Esophagus muscularis mucosa (tissue), 4 donors: ENCODE results near the gene CYTL1. TPM values are rescaled to one million over a fixed set of nuclear protein-coding genes. Genes with fewer than 3 reads are reported as not detected.

ENCODE experiments used
- DNase-seq: peaks from one replicate; pipeline ENCODE4 v3.0.0-alpha.2; 2017; ENCODE audit errors: extremely low spot score
- H3K27ac ChIP-seq, 4 donors: fragments of 200-600 bp; sonication (generic); replicated peaks in 1 of 4; 1 replicate in 3 of 4; 2 replicates in 1 of 4; pipeline ENCODE4 v1.5.1; 2016 to 2019; ENCODE audit warnings: mild to moderate bottlenecking in 1 of 4
- H3K27me3 ChIP-seq, 4 donors: fragments of 200-600 bp; sonication (generic); one replicate each; pipeline versions ENCODE4 v1.5.1 to v1.6.0; 2016 to 2019
- H3K36me3 ChIP-seq, 4 donors: fragments of 200-600 bp; sonication (generic); one replicate each; pipeline ENCODE4 v1.5.1; 2016 to 2019
- H3K4me1 ChIP-seq, 4 donors: fragments of 200-600 bp; sonication (generic); one replicate each; pipeline ENCODE4 v1.5.1; 2016 to 2019
- H3K4me3 ChIP-seq, 4 donors: fragments of 200-600 bp; sonication (generic); 1 replicate in 2 of 4; 2 replicates in 2 of 4; pipeline ENCODE4 v1.5.1; 2016 to 2019; ENCODE audit warnings: mild to moderate bottlenecking in 4 of 4, moderate library complexity in 1 of 4
- H3K9me3 ChIP-seq, 4 donors: fragments of 200-600 bp; sonication (generic); 1 replicate in 3 of 4; 2 replicates in 1 of 4; pipeline ENCODE4 v1.5.1; 2016 to 2019
- CTCF ChIP-seq, 3 experiments: fragments of 200-600 bp in 2 of 3; fragments of 450-650 bp in 1 of 3; sonication (generic) in 2 of 3; IDR thresholded peaks; one replicate each; pipeline ENCODE4 v1.5.1; 2017 to 2019; ENCODE audit warnings: antibody characterized with exemption in 3 of 3, mild to moderate bottlenecking in 2 of 3, moderate library complexity in 1 of 3
- EP300 ChIP-seq: sonication (generic); formaldehyde crosslinking; IDR thresholded peaks from one replicate; pipeline ENCODE4 v1.6.1; 2017; ENCODE audit warnings: antibody characterized with exemption
- POLR2A ChIP-seq: fragments of 450-650 bp; IDR thresholded peaks from one replicate; pipeline ENCODE4 v1.6.1; 2017; ENCODE audit warnings: antibody characterized with exemption, moderate library complexity, mild to moderate bottlenecking, low read depth
- POLR2AphosphoS5 ChIP-seq, 2 donors: sonication (generic); formaldehyde crosslinking; IDR thresholded peaks; one replicate each; pipeline ENCODE4 v1.6.1; 2017; ENCODE audit warnings: antibody characterized with exemption in 2 of 2
- WGBS: methylation state at CpG from one replicate; pipeline ENCODE4 v1.1.5; 2018; 5-methylcytosine and 5-hydroxymethylcytosine counted together
- intact Hi-C: fragments of 100-400 bp; cut with DNase I; formaldehyde crosslinking; loops from one replicate; pipeline ENCODE4 v1.15.1; 2023
- total RNA-seq, 4 donors: library from RNA; depleted of rRNA; stranded (reverse); fragments of >200 nt; gene quantifications; one replicate each; pipeline versions ENCODE4 v1.1.0 to v1.2.1, GENCODE V29; 2016

CYTL1 gene
- total RNA-seq, 4 donors from 2014 or later = 1.2 to 2.3 (median 2.0) TPM

- no peak overlapping the region for H3K27ac ChIP-seq
- intact Hi-C loops = no loop called here
- DNase-seq = no peak
- H3K36me3 ChIP-seq = no peaks in the 10 kb centered on the region
- H3K4me3 ChIP-seq = no peak overlapping the region
- H3K9me3 ChIP-seq = no peaks in the 10 kb centered on the region
- no peaks in the 10 kb centered on the region for H3K4me1 ChIP-seq
- no peak for TF ChIP-seq POLR2AphosphoS5 (IDR thresholded peaks at IDR 0.05)
- TF ChIP-seq POLR2A = no peak
- TF ChIP-seq EP300 = no peak
- no peak for TF ChIP-seq CTCF (IDR thresholded peaks at IDR 0.05)
- H3K27me3 ChIP-seq = no peaks in the 10 kb centered on the region
Observed at GRCh38 chr4:5027346-5027745, 8.1 kb upstream of the CYTL1 start.

GRCh38 chr4:5026371-5026770, 7.1 kb upstream of the CYTL1 start:
- H3K4me1 ChIP-seq = no peaks in the 10 kb centered on the region
- no peak for DNase-seq
- H3K27ac ChIP-seq = no peak overlapping the region
- no peaks in the 10 kb centered on the region for H3K27me3 ChIP-seq
- H3K9me3 ChIP-seq = no peaks in the 10 kb centered on the region
- H3K4me3 ChIP-seq = no peak overlapping the region
- WGBS = 74% methylated on average over 3 of the region's 3 CpGs
- TF ChIP-seq EP300 (no peak), POLR2A (no peak), CTCF (IDR thresholded peaks at IDR 0.05) (no peak), POLR2AphosphoS5 (IDR thresholded peaks at IDR 0.05) (no peak)
- H3K36me3 ChIP-seq = no peaks in the 10 kb centered on the region
- intact Hi-C loops = no loop called here

GRCh38 chr4:5024673-5025072, 5.4 kb upstream of the CYTL1 start:
- peaks cover 0 to 2% (median under 1%) of the 10 kb centered on the region in 4 donors for H3K4me1 ChIP-seq
- H3K27ac ChIP-seq = peak overlapping the region in 1 of 4 donors; percentile 36
- 86% methylated on average over 3 of the region's 6 CpGs for WGBS
- H3K27me3 ChIP-seq = peaks cover 0 to 8% (median under 1%) of the 10 kb centered on the region in 4 donors
- TF ChIP-seq EP300 (no peak), POLR2A (no peak), POLR2AphosphoS5 (IDR thresholded peaks at IDR 0.05) (no peak), CTCF (IDR thresholded peaks at IDR 0.05) (no peak)
- H3K4me3 ChIP-seq = no peak overlapping the region
- no peaks in the 10 kb centered on the region for H3K9me3 ChIP-seq
- no peak for DNase-seq
- H3K36me3 ChIP-seq = no peaks in the 10 kb centered on the region
- intact Hi-C loops = no loop called here

GRCh38 chr4:5021546-5021945, 2.3 kb upstream of the CYTL1 start:
- DNase-seq = no peak
- no peaks in the 10 kb centered on the region for H3K36me3 ChIP-seq
- H3K9me3 ChIP-seq = no peaks in the 10 kb centered on the region
- no peak overlapping the region for H3K4me3 ChIP-seq
- no peak for TF ChIP-seq POLR2A
- no peak for TF ChIP-seq CTCF (IDR thresholded peaks at IDR 0.05)
- intact Hi-C loops = no loop called here
- peaks cover 0 to 26% (median 3%) of the 10 kb centered on the region in 4 donors for H3K27me3 ChIP-seq
- H3K4me1 ChIP-seq = peaks cover 0 to 9% (median 8%) of the 10 kb centered on the region in 4 donors
- WGBS = 87% methylated on average over 3 of the region's 3 CpGs
- H3K27ac ChIP-seq = no peak overlapping the region

- 83% methylated on average over 1 of the region's 1 CpG for WGBS
- Histone ChIP-seq H3K27ac (no peak overlapping the region), H3K27me3 (peaks cover 0 to 35% (median 7%) of the 10 kb centered on the region in 4 donors), H3K9me3 (no peaks in the 10 kb centered on the region), H3K4me1 (peaks cover 0 to 9% (median 8%) of the 10 kb centered on the region in 4 donors), H3K36me3 (no peaks in the 10 kb centered on the region), H3K4me3 (no peak overlapping the region)
- DNase-seq = no peak
- intact Hi-C loops = no loop called here
- no peak for TF ChIP-seq POLR2AphosphoS5 (IDR thresholded peaks at IDR 0.05)
- TF ChIP-seq EP300 = no peak
- no peak for TF ChIP-seq CTCF (IDR thresholded peaks at IDR 0.05)
- no peak for TF ChIP-seq POLR2A
Observed at GRCh38 chr4:5020341-5020740, 1.1 kb upstream of the CYTL1 start.
